Measurements from ENCODE around the gene CASD1.
A peak's percentile ranks its signal among the peaks of the same experiment; 100 is the strongest.

The CASD1 gene

GRCh38 chr7:94509264-94509886, at the start of gene CASD1:
Gene CASD1 (plus strand): TSS chr7:94509809. CDS start chr7:94510085, 276 bp downstream.
- TF ChIP-seq CTCF (IDR thresholded peaks at IDR 0.05; ENCODE audit: low read depth, low read length, missing control alignments), result no peak
- peak within 1 kb of the TSS; percentile 60 for H3K4me3 ChIP-seq (replicated peaks; ENCODE audit: low read depth, low read length)
- DNase-seq (ENCODE audit: extremely low read depth, low read depth), result no peak

GRCh38 chr7:94466516-94466915, 43.1 kb upstream of the CASD1 start:
- no peak overlapping the region for H3K4me3 ChIP-seq (replicated peaks; ENCODE audit: low read depth, low read length)
- no peak for TF ChIP-seq CTCF (IDR thresholded peaks at IDR 0.05; ENCODE audit: low read depth, low read length, missing control alignments)
- DNase-seq (ENCODE audit: extremely low read depth, low read depth), result no peak

- TF ChIP-seq CTCF (IDR thresholded peaks at IDR 0.05; ENCODE audit: low read depth, low read length, missing control alignments), result no peak
- H3K4me3 ChIP-seq (replicated peaks; ENCODE audit: low read depth, low read length), result no peak overlapping the region
- no peak for DNase-seq (ENCODE audit: extremely low read depth, low read depth)
Measured at GRCh38 chr7:94471604-94472003, 38.0 kb upstream of the CASD1 start.

GRCh38 chr7:94472608-94473007, 37.0 kb upstream of the CASD1 start:
- no peak for TF ChIP-seq CTCF (IDR thresholded peaks at IDR 0.05; ENCODE audit: low read depth, low read length, missing control alignments)
- no peak for DNase-seq (ENCODE audit: extremely low read depth, low read depth)
- no peak overlapping the region for H3K4me3 ChIP-seq (replicated peaks; ENCODE audit: low read depth, low read length)

- no peak overlapping the region for H3K4me3 ChIP-seq (replicated peaks; ENCODE audit: low read depth, low read length)
- TF ChIP-seq CTCF (IDR thresholded peaks at IDR 0.05; ENCODE audit: low read depth, low read length, missing control alignments), result no peak
- DNase-seq (ENCODE audit: extremely low read depth, low read depth), result no peak
Measured at GRCh38 chr7:94476251-94476840, 33.3 kb upstream of the CASD1 start.

- DNase-seq (ENCODE audit: extremely low read depth, low read depth), result no peak
- H3K4me3 ChIP-seq (replicated peaks; ENCODE audit: low read depth, low read length), result no peak overlapping the region
- no peak for TF ChIP-seq CTCF (IDR thresholded peaks at IDR 0.05; ENCODE audit: low read depth, low read length, missing control alignments)
Measured at GRCh38 chr7:94477878-94478277, 31.7 kb upstream of the CASD1 start.

Measured in HFF-Myc (cell line).